Suppressor macrophage (primary cell): ENCODE measurements around the gene CCR1.
A peak's percentile ranks its signal among the peaks of the same experiment; 100 is the strongest.
"Not testable (repeated sequence)": the region's sequence is repeated elsewhere in the genome, so short reads cannot be mapped to it uniquely, and the experiment has no call there.

ENCODE experiments used
- DNase-seq, 4 experiments: peaks; one replicate each; pipeline ENCODE4 v3.0.0-alpha.2; 2020 to 2022

CCR1 gene

DNA sequence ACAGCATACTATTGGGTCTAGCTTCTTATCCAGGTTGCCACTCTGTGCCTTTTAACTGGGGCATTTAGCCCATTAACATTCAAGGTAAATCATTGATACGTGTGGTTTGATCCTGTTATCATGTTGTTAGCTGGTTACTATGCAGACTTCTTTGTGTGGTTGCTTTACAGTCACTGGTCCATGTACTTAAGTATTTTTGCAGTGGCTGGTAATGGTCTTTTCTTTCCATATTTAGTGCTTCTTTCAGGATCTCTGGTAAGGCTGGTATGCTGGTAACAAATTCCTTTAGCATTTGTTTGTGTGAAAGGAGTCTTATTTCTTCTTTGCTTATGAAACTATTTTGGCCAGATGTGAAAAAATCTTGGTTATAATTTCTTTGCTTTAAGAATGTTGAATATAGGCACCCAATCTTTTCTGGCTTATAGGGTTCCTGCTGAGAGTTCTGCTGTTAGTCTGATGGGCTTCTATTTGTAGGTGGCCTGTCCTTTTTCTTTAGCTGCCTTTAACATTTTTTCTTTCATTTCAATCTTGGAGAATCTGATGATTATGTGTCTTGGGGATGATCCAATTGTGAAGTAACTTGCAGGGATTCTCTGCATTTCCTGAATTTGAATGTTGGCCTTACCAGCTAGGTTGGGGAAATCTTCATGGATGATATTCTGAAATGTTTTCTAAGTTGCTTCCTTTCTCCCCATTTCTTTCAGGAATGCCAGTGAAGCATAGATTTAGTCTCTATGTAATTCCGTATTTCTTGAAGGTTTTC is 39.3 kb downstream of the CCR1 start:
- DNase-seq, result no peak

DNA sequence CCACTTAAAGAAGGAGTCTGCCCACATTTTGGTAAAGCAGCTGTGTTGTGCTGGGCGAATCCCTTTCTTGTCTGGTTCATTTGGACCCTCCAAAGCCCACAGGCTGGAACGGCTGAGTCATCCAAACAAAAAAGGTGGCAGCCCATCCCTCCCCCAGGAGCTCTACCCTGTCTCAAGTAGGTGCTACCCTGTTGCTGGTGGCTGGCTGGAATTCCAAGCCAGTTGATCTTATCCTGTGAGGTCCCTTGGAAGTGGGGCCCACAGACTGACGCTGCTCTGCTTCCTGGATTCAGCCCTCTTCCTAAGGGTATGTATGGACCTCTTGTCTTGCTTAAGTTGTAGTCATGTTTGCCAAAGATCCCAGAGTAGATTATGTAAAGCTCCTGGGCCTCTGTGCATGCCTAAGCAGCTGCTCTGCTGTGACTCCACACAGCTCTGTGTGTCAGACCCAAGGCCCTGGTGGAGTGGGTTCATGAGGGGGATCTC is 44.5 kb downstream of the CCR1 start:
- peak in 2 of 4 experiments; percentile 30 to 47 for DNase-seq

DNA sequence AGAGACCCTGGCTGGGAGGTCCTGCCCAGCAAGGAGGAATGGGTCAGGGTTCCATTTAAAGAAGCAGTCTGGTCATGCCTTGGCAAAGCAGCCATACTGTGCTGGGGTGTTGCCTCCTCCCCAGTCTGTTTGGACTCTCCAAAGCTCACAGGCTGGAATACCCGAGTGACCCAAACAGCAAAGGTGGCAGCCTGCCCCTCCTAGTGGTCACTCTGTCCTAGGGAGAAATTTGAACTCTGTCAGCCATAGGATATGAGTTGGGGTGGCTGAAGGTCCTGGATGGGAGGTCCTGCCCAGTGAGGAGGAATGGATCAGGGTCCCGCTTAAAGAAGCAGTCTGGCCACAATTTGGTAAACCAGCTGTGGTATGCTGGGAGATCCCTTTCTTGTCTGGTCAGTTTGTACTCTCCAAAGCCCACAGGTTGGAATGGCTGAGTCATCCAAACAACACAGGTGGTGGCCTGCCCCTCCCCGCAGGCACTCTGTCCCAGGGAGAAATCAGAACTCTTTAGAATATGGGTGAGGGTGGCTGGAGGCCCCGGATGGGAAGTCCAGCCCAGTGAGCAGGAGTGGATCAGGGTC is 45.0 kb downstream of the CCR1 start:
- no peak for DNase-seq

DNA sequence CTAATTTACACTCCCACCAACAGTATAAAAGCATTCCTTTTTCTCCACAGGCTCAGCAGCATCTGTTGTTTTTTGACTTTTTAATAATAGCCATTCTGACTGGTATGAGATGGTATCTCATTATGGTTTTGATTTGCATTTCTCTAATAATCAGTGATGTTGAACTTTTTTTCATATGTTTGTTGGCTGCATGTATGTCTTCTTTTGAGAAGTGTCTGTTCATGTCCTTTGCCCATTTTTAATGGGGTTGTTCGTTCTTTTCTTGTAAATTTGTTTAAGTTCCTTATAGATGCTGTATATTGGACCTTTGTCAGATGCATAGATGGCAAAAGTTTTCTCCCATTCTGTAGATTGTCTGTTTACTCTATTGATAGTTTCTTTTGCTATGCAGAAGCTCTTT is 50.4 kb downstream of the CCR1 start:
- not testable (repeated sequence) for DNase-seq

DNA sequence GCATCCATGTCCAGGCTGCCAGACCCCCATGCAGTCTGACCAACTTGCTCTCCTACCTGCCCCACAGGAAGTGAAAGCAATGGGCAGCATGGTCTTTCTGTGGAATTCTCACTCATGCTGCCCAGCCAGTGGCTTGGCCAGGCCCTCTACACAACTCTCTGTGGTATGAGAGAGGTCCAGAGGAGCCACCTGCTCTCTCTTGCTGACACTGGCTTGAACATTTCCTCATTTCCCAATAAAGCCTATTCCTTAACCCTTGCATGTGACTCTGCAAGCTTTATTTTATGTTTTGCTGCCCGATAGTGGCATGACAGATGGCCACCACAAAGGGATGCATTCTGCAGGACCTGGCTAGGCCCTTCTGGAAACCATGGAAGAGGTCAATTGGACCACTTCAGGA is 53.8 kb downstream of the CCR1 start:
- DNase-seq, result peak in 3 of 4 experiments; percentile 30 to 60 (median 40)
